Measurements from ENCODE around the gene CCNL2.
"Not testable (repeated sequence)": the region's sequence is repeated elsewhere in the genome, so short reads cannot be mapped to it uniquely, and the experiment has no call there.

The CCNL2 gene

GRCh38 chr1:1399187-1399871, at the start of gene CCNL2:
TSS of gene CCNL2 (minus strand) at chr1:1399335. CDS start at chr1:1399306, 29 bp downstream.
- peak; percentile 55 for DNase-seq

GRCh38 chr1:1446631-1447030, 47.5 kb upstream of the CCNL2 start:
- not testable (repeated sequence) for DNase-seq

DNA sequence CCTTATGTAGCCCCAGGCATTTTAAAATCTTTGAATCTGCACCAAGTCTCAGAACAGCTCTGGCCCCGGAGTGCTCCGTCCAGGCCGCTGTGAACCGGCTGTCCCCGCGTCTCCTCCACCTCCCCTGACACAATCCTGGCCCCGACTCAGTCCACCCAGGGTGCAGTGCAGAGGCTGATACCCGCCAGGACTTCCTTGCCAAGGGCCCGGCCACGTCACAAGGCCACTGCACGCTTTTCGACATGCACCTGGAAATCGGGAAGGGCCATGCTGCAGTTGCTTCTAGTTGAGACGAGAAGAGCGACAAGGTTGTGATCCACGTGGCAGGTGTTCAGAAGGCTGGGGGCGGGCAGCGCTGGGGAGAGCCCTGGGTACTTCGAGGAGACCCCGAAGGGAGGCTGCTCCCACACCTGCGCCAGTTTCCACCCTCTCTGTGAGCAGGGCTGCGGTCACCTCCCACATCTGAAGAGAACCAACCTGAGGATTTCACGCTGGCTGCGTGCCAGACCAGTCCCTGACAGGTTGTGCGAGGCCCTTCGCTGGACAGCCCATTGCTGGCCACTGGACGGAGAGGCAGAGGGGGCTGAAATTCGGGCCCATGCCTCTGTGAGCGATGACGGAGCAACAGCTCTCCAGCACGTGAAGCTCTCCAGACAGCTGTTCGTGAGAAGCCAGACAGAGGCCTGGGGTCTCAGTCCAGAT, 43.1 kb upstream of the CCNL2 start:
- DNase-seq = no peak

DNA sequence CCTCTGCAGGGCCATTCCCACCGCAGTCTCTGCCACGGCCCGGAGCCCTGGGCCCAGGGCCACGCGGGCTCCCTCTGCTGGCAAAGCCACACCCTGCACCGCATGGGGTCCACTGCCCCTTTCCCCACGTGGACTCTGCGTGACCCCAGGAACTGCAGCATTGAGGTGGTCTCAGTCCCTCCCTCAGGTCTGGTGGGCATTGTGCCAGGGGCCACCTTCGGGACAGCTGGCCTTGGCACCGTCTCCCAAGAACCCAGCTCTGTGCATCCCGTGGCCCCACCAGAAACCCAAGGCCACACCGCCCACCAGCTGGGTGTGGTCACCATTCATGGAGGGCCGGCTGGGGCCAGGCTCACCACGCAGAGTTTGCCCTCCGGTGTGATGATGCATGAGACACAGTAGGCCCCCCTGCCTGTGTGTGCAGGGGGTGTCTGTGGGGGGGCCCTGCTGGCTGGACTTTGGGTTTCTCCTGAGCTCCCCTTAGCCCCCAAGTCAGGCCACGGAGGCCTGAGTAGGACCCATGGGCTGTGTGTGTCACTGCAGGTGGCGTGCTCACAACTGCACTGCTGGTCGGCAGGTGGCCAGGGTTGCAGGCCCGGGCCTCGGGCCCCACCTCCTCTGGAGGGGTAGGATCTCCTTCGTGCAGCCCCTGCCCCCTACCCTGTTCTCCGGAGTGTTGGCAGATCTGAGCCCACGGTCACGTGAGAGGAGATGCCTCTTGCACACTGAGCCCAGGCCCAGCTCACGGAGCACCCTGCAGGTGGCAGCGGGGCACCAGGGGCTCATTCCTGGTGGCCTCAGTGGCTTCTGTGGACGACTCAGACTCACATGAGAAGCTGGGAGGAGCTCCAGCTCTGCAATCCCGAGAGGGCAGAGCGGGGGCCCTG, 42.1 kb upstream of the CCNL2 start:
- no peak for DNase-seq

DNA sequence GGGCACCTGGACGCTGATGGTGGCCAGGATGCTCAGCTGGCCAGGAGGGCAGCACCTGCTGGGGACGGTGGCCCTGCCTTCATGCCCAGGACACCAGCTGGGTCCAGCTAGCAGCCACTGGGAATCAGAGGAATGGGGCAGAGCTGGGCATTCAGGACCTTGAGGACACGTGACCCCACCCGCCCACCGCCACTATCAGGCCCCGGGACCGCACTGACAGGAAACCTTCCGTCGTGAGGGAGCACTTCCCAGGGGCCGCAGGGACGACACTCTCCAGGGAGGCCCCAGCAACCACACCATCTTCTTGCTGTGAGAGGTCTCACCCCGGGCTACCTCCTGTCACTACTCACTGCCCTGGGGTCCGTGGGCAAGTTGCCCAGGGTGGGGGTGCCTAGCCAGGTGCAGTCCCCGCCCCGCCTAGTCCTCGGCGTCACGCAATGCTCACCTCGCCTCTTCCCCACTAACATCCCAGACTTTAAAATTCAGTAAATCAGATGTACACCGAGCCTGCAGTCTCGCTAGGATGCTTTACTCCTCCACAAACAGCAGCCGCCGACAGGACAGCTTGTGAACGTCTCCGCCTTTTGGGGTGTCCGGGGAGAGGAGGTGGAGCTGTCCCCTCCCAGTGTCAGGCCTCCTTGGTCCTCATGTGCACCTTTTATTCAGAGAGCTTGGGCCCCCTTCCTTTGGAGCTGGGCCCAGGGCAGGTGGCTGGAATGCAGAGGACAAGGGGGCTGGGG, 41.3 kb upstream of the CCNL2 start:
- DNase-seq = no peak

- no peak for DNase-seq
These were observed 40.6 kb upstream of the CCNL2 start for GRCh38 chr1:1439546-1440261.

- no peak for DNase-seq
These were observed 39.6 kb upstream of the CCNL2 start for GRCh38 chr1:1438531-1439381.

DNA sequence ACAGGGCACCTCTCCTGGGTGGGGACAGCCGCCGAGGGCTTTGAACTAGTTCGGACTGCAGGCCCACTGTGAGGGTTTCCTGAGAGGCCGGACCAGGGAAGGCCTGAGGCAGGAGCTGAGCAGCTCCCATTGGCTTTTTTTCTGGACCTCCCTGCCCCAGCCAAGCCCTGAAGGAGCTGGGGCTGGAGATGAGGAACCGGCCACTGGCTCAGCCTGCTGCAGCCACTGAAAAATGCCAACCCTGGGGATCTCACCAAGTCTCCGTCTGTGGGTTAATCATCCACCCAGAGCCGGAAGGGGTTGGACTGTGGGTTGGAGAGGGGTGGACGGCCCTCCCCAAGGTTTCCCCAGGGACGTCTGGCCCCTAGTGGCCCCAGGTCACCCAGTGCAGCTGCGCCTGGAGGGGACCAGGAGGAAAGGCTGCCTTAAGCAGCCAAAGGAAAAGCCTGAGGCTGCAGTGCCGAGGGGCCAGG, 38.8 kb upstream of the CCNL2 start:
- no peak for DNase-seq

GRCh38 chr1:1437033-1437903, 38.1 kb upstream of the CCNL2 start:
- DNase-seq = no peak

DNA sequence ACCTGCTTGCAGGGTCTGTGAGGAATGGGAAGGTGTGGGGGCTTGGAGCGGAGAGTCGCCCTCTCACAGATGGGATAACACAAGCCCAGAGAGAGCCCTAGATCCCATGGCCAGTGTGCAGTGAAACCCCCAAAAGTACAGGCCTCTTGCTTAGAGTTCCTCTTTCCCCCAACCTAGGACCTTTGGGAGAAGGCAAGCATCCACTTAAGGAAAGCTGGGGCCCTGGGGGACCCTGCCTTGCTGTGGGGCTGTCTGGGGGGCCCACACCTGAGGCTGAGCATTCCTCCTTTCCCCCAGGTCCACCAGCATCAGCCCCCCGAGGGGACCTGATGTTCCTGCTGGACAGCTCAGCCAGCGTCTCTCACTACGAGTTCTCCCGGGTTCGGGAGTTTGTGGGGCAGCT, 37.5 kb upstream of the CCNL2 start:
- DNase-seq = no peak

- no peak for DNase-seq
These were observed 36.9 kb upstream of the CCNL2 start for GRCh38 chr1:1435911-1436629.

DNA sequence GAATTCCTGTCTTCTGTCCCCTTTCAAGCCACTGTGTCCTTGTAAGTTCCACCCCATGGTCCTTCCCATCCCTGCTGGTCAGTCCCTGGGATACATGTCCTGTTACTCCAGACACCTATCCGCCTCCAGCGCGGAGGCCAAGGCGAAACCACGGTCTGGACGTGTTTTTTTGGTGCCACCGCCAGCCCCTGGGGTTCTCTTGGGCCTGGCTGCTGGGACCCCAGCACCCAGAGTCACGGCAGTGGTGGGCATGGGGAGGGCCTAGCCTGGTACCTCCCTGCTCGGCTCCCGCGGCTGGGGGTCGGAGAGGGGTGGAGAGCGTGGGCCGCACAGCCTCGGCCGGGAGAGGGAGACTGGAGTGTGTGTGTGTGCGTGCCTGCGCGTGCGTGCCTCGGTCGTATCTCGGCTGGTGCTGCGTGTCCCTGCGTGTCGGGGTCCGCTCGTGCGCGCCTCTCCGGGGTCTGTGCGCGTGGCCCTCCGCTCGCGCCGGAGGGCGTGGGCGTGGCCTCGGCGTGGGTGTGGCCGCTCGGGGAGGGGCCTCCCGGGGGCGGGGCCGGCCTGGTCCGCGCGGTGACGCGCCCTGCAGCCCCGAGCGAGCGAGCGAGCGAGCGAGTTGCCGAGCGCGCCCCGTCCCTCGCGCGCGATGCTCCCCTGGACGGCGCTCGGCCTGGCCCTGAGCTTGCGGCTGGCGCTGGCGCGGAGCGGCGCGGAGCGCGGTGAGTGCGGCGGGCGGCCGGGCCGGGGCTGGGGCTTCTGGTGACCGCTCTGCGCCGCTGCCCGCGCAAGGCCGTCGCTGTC, 36.2 kb upstream of the CCNL2 start, which contains the start of gene VWA1:
TSS of gene VWA1 (plus strand) at position 585 of the 798 bp plus-strand sequence. CDS start at position 644, 59 bp downstream.
- no peak for DNase-seq

GRCh38 chr1:1434824-1435105, 35.6 kb upstream of the CCNL2 start:
- DNase-seq = no peak

DNA sequence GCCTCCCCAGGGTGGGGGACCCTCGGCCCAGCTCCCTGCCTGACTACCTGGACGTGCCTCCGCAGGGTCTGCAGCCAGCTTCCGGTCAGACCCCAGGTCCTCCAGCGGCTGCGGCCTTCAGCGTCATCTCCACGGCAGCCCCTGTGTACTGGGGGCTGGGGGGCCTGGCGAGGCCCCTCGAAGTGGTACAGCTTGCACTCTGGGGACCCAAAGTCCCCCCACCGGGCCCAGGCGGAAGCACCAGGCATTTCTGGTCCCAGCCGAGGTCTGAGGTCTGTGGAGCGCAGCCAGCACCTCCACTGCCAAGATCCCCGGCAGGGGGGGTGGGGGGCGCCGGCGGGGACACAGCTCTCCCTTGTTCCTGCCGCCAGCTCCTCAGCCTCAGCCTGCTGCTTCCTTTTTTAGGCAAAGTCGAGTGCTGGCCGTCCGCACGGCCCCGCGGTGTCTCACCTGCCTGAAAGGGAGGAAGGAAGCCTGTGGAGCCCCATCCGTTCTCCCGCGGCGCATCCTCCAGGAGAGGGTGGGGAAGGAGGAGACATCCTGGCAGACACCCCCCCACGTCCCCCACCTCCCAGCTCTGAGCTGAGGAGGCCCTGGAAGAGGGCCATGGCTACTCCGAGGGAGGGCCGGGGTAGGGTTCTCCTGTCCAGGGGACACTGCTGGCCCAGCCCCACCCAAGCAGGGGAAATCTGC, 35.1 kb upstream of the CCNL2 start:
- no peak for DNase-seq

- DNase-seq = no peak
These were observed 34.6 kb upstream of the CCNL2 start for GRCh38 chr1:1433804-1434130.

GRCh38 chr1:1432951-1433803, 34.0 kb upstream of the CCNL2 start:
- no peak for DNase-seq
